ENCODE data around the gene BLM.

BLM gene

GRCh38 chr15:90780916-90781315, 63.8 kb downstream of the BLM start:
- H3K4me3 ChIP-seq (ENCODE audit: low read depth, low read length), result no peak overlapping the region
- TF ChIP-seq CTCF (IDR thresholded peaks at IDR 0.05; ENCODE audit: low read depth, low read length, missing control alignments), result no peak
- DNase-seq (ENCODE audit: low read depth), result no peak

DNA sequence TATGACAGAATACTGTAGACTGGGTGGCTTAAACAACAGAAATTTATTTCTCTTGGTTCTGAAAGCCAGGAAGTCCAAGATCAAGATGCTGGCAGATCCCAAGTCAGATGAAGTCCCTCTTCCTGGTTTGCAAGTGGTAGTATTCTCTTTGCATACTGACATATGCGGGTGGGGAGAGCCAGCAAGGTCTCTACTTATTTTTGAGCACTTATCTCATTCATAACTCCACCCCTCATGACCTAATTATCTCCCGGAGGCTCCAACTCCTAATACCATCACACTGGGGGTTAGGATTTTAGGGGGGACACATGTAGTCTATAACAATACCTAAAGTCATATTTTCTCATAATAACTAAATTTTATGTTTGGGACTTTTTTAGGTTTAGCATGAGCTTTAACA, 65.3 kb downstream of the BLM start:
- DNase-seq (ENCODE audit: low read depth), result no peak
- no peak overlapping the region for H3K4me3 ChIP-seq (ENCODE audit: low read depth, low read length)
- TF ChIP-seq CTCF (IDR thresholded peaks at IDR 0.05; ENCODE audit: low read depth, low read length, missing control alignments), result no peak

DNA sequence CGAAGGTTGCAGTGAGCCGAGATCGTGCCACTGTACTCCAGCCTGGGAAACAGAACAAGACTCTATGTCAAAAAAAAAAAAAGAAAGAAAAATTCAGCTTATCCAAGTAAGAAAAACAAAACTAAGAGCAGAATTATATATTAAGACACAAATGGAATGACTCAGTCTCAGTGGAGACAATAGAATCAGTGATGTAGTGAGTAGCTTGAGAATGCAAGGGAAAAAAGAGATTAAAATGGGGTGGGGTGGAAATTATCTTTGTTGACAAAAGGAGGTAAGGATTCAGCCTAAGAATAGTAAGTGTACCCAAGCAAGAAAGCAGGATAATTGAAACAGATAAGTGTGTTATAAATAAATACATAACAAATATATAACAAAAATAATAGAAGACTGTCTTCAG, 70.7 kb downstream of the BLM start:
- H3K4me3 ChIP-seq (ENCODE audit: low read depth, low read length), result no peak overlapping the region
- no peak for DNase-seq (ENCODE audit: low read depth)
- no peak for TF ChIP-seq CTCF (IDR thresholded peaks at IDR 0.05; ENCODE audit: low read depth, low read length, missing control alignments)

- no peak for DNase-seq (ENCODE audit: low read depth)
- H3K4me3 ChIP-seq (ENCODE audit: low read depth, low read length), result no peak overlapping the region
- TF ChIP-seq CTCF (IDR thresholded peaks at IDR 0.05; ENCODE audit: low read depth, low read length, missing control alignments), result no peak
Observed at GRCh38 chr15:90789462-90789861, 72.3 kb downstream of the BLM start.

DNA sequence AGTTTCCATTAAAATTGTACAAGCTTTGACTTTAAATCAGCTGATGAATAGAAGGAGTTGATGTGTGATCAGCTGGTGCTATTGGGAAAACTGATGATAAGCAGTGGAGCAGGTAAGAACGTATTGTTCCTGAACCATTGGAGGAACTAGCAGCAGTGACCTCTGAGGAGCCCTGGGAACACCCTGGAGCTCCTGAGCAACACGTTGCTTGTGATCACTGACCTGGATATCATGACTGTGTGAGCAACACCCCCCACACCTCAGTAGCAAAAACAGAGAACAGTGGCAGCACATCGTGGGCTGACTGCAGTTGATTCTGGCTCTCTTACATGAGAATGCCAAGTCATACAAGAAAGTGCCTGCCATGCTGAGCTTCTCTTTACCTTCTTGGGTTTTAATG, 72.9 kb downstream of the BLM start:
- no peak overlapping the region for H3K4me3 ChIP-seq (ENCODE audit: low read depth, low read length)
- DNase-seq (ENCODE audit: low read depth), result no peak
- no peak for TF ChIP-seq CTCF (IDR thresholded peaks at IDR 0.05; ENCODE audit: low read depth, low read length, missing control alignments)

DNA sequence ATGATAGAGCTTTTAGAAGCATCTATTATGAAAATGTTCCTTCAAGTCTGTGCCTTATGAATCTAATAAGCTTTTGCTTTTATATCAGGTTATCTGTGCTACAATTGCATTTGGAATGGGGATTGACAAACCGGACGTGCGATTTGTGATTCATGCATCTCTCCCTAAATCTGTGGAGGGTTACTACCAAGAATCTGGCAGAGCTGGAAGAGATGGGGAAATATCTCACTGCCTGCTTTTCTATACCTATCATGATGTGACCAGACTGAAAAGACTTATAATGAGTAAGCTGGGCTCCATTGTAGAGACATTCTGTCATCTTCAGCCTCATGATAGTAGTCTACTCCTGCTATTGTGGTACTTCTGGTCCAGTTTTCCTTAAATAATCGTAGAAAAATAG, 73.4 kb downstream of the BLM start:
- no peak for TF ChIP-seq CTCF (IDR thresholded peaks at IDR 0.05; ENCODE audit: low read depth, low read length, missing control alignments)
- no peak overlapping the region for H3K4me3 ChIP-seq (ENCODE audit: low read depth, low read length)
- DNase-seq (ENCODE audit: low read depth), result no peak

DNA sequence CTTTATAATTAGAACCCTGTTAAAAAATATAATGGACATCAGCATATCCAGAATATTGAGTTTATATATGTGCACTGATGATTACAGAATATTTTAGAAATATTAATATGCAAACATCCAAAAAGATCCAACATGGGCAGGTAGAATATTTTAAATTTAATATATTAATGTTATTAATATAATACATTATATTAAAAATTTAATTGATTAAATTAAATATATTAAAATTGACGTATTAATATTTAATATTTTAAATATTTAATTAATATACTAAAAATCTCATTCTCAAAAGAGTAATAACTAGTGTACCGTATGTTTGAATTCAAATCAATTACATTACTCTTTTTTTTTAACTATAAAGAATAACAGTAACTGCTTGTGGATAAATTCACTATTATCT, 77.4 kb downstream of the BLM start:
- no peak for DNase-seq (ENCODE audit: low read depth)
- H3K4me3 ChIP-seq (ENCODE audit: low read depth, low read length), result no peak overlapping the region
- no peak for TF ChIP-seq CTCF (IDR thresholded peaks at IDR 0.05; ENCODE audit: low read depth, low read length, missing control alignments)
